Activated CD4-positive, alpha-beta T cell treated with anti-CD3 and anti-CD28 coated beads for 36 hours (primary cell): ENCODE results near the gene DPYD. TPM values are rescaled to one million over a fixed set of nuclear protein-coding genes. Genes with fewer than 3 reads are reported as not detected.

ENCODE experiments used
- ATAC-seq: fragments of 200-7000 bp; cut with Tn5 transposase; one replicate; pipeline ENCODE4 v1.10.0; 2021; ENCODE audit warnings: mild to moderate bottlenecking, moderate library complexity
- CTCF ChIA-PET: fragments of 350-600 bp; sonication (Branson Sonifier 250); formaldehyde crosslinking; loops from one replicate; lab custom pipeline; 2021; ENCODE audit warnings: antibody characterized with exemption; lab: Charles Lee
- POLR2A ChIA-PET: fragments of 350-600 bp; sonication (Branson Sonifier 250); formaldehyde crosslinking; loops from one replicate; lab custom pipeline; 2021; ENCODE audit warnings: antibody characterized with exemption, inconsistent platforms; lab: Charles Lee
- DNase-seq: peaks from one replicate; pipeline ENCODE4 v3.0.0-alpha.2; 2020
- H3K27ac Mint-ChIP-seq: one replicate; pipeline ENCODE4 v1.8.0; 2021; ENCODE audit warnings: mixed read lengths
- H3K27me3 Mint-ChIP-seq: one replicate; pipeline ENCODE4 v1.8.0; 2021; ENCODE audit warnings: mixed read lengths
- H3K36me3 Mint-ChIP-seq: one replicate; pipeline ENCODE4 v1.8.0; 2021; ENCODE audit warnings: low read depth, mixed read lengths
- H3K4me1 Mint-ChIP-seq: one replicate; pipeline ENCODE4 v1.8.0; 2021; ENCODE audit warnings: mixed read lengths
- H3K4me3 Mint-ChIP-seq: one replicate; pipeline ENCODE4 v1.8.0; 2021; ENCODE audit warnings: mild to moderate bottlenecking, moderate library complexity, mixed read lengths
- H3K9me3 Mint-ChIP-seq: one replicate; pipeline ENCODE4 v1.8.0; 2021; ENCODE audit warnings: low read depth, mixed read lengths
- intact Hi-C, 2 experiments: fragments of 100-400 bp; cut with DNase I in 1 of 2; cut with micrococcal nuclease in 1 of 2; formaldehyde crosslinking; loops; one replicate each; pipeline versions ENCODE4 v1.14.2 to v1.15.1; 2022 to 2024; cut with DNase I, micrococcal nuclease
- total RNA-seq, 2 experiments: library from RNA; stranded (reverse); gene quantifications; one replicate each; pipeline ENCODE4 v1.2.3, GENCODE V29; 2021

DPYD gene
- total RNA-seq, 2 experiments from 2014 or later, result 6.8 to 7.1 TPM

GRCh38 chr1:97056386-97056785 is 864.4 kb downstream of the DPYD start:
- POLR2A ChIA-PET, result no interaction called here
- intact Hi-C loops, result no loop called here
- no peak for ATAC-seq
- Mint-ChIP-seq H3K4me3 (no peak overlapping the region), H3K9me3 (peaks cover 16% of the 10 kb centered on the region), H3K4me1 (no peaks in the 10 kb centered on the region), H3K36me3 (peaks cover 2% of the 10 kb centered on the region), H3K27ac (no peak overlapping the region), H3K27me3 (no peaks in the 10 kb centered on the region)
- CTCF ChIA-PET, result no interaction called here
- no peak for DNase-seq

GRCh38 chr1:97053268-97053667 is 867.6 kb downstream of the DPYD start:
- ChIA-PET POLR2A (no interaction called here), CTCF (no interaction called here)
- ATAC-seq (no peak), DNase-seq (no peak)
- Mint-ChIP-seq H3K4me1 (no peaks in the 10 kb centered on the region), H3K36me3 (peaks cover 2% of the 10 kb centered on the region), H3K4me3 (no peak overlapping the region), H3K9me3 (peaks cover 11% of the 10 kb centered on the region), H3K27ac (no peak overlapping the region), H3K27me3 (no peaks in the 10 kb centered on the region)
- intact Hi-C loops, result no loop called here

GRCh38 chr1:97051823-97052222 is 869.0 kb downstream of the DPYD start:
- no peak overlapping the region for H3K4me3 Mint-ChIP-seq
- no peak for ATAC-seq
- no peak for DNase-seq

GRCh38 chr1:97050506-97050905 is 870.3 kb downstream of the DPYD start:
- Mint-ChIP-seq H3K36me3 (no peaks in the 10 kb centered on the region), H3K27ac (no peak overlapping the region), H3K9me3 (no peaks in the 10 kb centered on the region), H3K27me3 (peaks cover 3% of the 10 kb centered on the region), H3K4me1 (no peaks in the 10 kb centered on the region), H3K4me3 (no peak overlapping the region)
- ChIA-PET CTCF (no interaction called here), POLR2A (no interaction called here)
- DNase-seq, result no peak
- intact Hi-C loops, result no loop called here
- no peak for ATAC-seq

More at GRCh38 chr1:97051823-97052222, 869.0 kb downstream of the DPYD start:
- POLR2A ChIA-PET, result no interaction called here
- peaks cover 10% of the 10 kb centered on the region for H3K9me3 Mint-ChIP-seq
- peaks cover 2% of the 10 kb centered on the region for H3K36me3 Mint-ChIP-seq
- no peak overlapping the region for H3K27ac Mint-ChIP-seq
- no peaks in the 10 kb centered on the region for H3K27me3 Mint-ChIP-seq
- intact Hi-C loops, result no loop called here
- H3K4me1 Mint-ChIP-seq, result no peaks in the 10 kb centered on the region
- CTCF ChIA-PET, result interaction anchor here (0.9 kb wide), 1 partner anchor 228 kb away, joined by 3 read pairs; no protein-coding TSS in a partner anchor

- Mint-ChIP-seq H3K9me3 (no peaks in the 10 kb centered on the region), H3K27ac (no peak overlapping the region), H3K4me3 (no peak overlapping the region), H3K27me3 (peaks cover 7% of the 10 kb centered on the region), H3K36me3 (no peaks in the 10 kb centered on the region), H3K4me1 (no peaks in the 10 kb centered on the region)
- intact Hi-C loops, result no loop called here
- ChIA-PET CTCF (no interaction called here), POLR2A (interaction anchor here (0.6 kb wide), 1 partner anchor 1313 kb away, joined by 3 read pairs; no protein-coding TSS in a partner anchor)
- no peak for DNase-seq
- no peak for ATAC-seq
Observed at GRCh38 chr1:97047421-97047793, 873.4 kb downstream of the DPYD start.

GRCh38 chr1:97046765-97047420 is 873.9 kb downstream of the DPYD start:
- H3K36me3 Mint-ChIP-seq, result no peaks in the 10 kb centered on the region
- H3K27ac Mint-ChIP-seq, result no peak overlapping the region
- no peak for DNase-seq
- H3K27me3 Mint-ChIP-seq, result peaks cover 7% of the 10 kb centered on the region
- intact Hi-C loops, result no loop called here
- H3K4me3 Mint-ChIP-seq, result no peak overlapping the region
- H3K9me3 Mint-ChIP-seq, result peaks cover under 1% of the 10 kb centered on the region
- H3K4me1 Mint-ChIP-seq, result no peaks in the 10 kb centered on the region
- ChIA-PET CTCF (no interaction called here), POLR2A (no interaction called here)
- ATAC-seq, result no peak

- no peak overlapping the region for H3K27ac Mint-ChIP-seq
- peaks cover 5% of the 10 kb centered on the region for H3K9me3 Mint-ChIP-seq
- no peak for ATAC-seq
- H3K36me3 Mint-ChIP-seq, result no peaks in the 10 kb centered on the region
- no peak for DNase-seq
- intact Hi-C loops, result no loop called here
- no peaks in the 10 kb centered on the region for H3K4me1 Mint-ChIP-seq
- POLR2A ChIA-PET, result no interaction called here
- H3K27me3 Mint-ChIP-seq, result peaks cover 9% of the 10 kb centered on the region
- CTCF ChIA-PET, result no interaction called here
- no peak overlapping the region for H3K4me3 Mint-ChIP-seq
Observed at GRCh38 chr1:97044159-97044760, 876.6 kb downstream of the DPYD start.

GRCh38 chr1:97042551-97042950 is 878.3 kb downstream of the DPYD start:
- DNase-seq (no peak), ATAC-seq (no peak)
- intact Hi-C loops, result no loop called here
- Mint-ChIP-seq H3K36me3 (no peaks in the 10 kb centered on the region), H3K4me1 (no peaks in the 10 kb centered on the region), H3K9me3 (peaks cover 14% of the 10 kb centered on the region), H3K27me3 (peaks cover 9% of the 10 kb centered on the region), H3K4me3 (no peak overlapping the region), H3K27ac (no peak overlapping the region)
- ChIA-PET POLR2A (no interaction called here), CTCF (no interaction called here)

GRCh38 chr1:97041026-97041425 is 879.8 kb downstream of the DPYD start:
- no peak for DNase-seq
- Mint-ChIP-seq H3K27ac (no peak overlapping the region), H3K9me3 (peaks cover 14% of the 10 kb centered on the region), H3K36me3 (no peaks in the 10 kb centered on the region), H3K4me3 (no peak overlapping the region), H3K4me1 (no peaks in the 10 kb centered on the region), H3K27me3 (peaks cover 9% of the 10 kb centered on the region)
- CTCF ChIA-PET, result no interaction called here
- POLR2A ChIA-PET, result no interaction called here
- intact Hi-C loops, result no loop called here
- no peak for ATAC-seq

GRCh38 chr1:97038410-97038809 is 882.4 kb downstream of the DPYD start:
- no peak overlapping the region for H3K4me3 Mint-ChIP-seq
- CTCF ChIA-PET, result no interaction called here
- ATAC-seq (no peak), DNase-seq (no peak)
- no peaks in the 10 kb centered on the region for H3K4me1 Mint-ChIP-seq
- POLR2A ChIA-PET, result no interaction called here
- no peaks in the 10 kb centered on the region for H3K36me3 Mint-ChIP-seq
- peaks cover 2% of the 10 kb centered on the region for H3K27me3 Mint-ChIP-seq
- intact Hi-C loops, result no loop called here
- peaks cover 14% of the 10 kb centered on the region for H3K9me3 Mint-ChIP-seq
- no peak overlapping the region for H3K27ac Mint-ChIP-seq

GRCh38 chr1:97034651-97035050 is 886.2 kb downstream of the DPYD start:
- Mint-ChIP-seq H3K4me3 (no peak overlapping the region), H3K4me1 (no peaks in the 10 kb centered on the region), H3K9me3 (peaks cover 12% of the 10 kb centered on the region), H3K27me3 (peaks cover 4% of the 10 kb centered on the region), H3K27ac (no peak overlapping the region), H3K36me3 (no peaks in the 10 kb centered on the region)
- no peak for ATAC-seq
- POLR2A ChIA-PET, result no interaction called here
- intact Hi-C loops, result no loop called here
- CTCF ChIA-PET, result no interaction called here
- DNase-seq, result no peak

- no peak overlapping the region for H3K4me3 Mint-ChIP-seq
Observed at GRCh38 chr1:97033949-97034348, 886.9 kb downstream of the DPYD start.

More at GRCh38 chr1:97033949-97034348, 886.9 kb downstream of the DPYD start:
- ATAC-seq (no peak), DNase-seq (no peak)
- ChIA-PET POLR2A (no interaction called here), CTCF (no interaction called here)
- peaks cover 4% of the 10 kb centered on the region for H3K27me3 Mint-ChIP-seq
- H3K27ac Mint-ChIP-seq, result no peak overlapping the region
- H3K36me3 Mint-ChIP-seq, result no peaks in the 10 kb centered on the region
- peaks cover 7% of the 10 kb centered on the region for H3K9me3 Mint-ChIP-seq
- intact Hi-C loops, result no loop called here
- no peaks in the 10 kb centered on the region for H3K4me1 Mint-ChIP-seq
